NCI-H748 (cell line): ENCODE data around the gene RMI1.

ENCODE experiments used
- DNase-seq: peaks from one replicate; lab custom pipeline; 2025; ENCODE audit not compliant: unreplicated experiment; lab: John Stamatoyannopoulos, UW

Gene RMI1

DNA sequence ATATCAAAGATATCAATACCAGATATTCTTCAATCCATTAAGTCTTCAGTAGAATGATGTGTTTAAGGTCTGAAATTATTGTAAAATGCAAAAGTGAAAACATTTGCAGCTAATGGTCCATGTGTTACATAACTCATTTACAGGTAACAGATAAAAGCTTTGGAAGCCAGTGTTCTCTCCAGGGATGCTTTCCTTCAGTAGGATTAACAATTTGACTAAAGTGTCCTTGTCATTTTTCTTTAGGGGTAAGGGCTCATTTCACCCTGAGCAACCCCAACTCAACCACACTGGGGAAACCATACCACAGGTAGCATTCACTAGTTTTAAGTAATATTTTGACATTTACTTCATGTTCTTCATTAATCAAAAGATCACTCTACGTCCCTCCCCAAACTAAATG is 13.5 kb upstream of the RMI1 start:
- no peak for DNase-seq

DNA sequence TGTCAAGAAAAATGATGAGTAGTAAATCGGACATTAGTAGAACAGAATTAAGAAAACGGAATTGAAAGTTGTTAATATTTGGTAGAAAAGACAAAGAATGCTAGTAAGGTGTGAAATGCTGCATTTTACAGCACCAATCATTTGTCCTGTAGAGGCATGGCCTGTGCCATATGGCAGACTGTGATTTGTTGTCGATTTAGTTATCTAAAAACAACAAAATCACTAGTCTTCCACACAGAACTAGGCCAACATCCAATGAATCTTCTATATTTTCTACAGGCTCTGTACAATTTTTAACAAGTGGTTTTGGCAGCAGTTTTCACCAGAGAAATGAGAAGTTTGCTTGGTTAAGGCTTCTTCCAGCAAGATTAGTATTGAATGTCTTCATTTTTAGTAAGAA is 11.0 kb upstream of the RMI1 start:
- DNase-seq = no peak

DNA sequence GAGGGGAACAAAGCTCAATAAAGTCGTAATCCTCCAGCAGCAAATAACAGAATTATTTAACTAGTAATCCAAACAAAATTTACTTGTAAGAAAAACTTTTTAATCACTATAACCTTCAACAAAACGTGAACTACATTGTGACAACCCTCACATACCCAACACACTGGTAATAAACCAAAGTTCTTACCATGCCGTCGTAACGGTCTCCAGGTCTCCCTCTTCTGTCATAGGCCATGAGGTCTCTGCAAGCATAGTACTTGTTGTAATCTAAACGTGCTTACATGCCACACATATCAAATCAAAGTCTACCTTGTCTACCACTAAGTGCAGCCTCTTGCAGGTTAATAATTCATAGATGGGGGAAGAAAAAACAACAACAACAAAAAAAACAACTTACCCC is 9.1 kb upstream of the RMI1 start:
- no peak for DNase-seq

DNA sequence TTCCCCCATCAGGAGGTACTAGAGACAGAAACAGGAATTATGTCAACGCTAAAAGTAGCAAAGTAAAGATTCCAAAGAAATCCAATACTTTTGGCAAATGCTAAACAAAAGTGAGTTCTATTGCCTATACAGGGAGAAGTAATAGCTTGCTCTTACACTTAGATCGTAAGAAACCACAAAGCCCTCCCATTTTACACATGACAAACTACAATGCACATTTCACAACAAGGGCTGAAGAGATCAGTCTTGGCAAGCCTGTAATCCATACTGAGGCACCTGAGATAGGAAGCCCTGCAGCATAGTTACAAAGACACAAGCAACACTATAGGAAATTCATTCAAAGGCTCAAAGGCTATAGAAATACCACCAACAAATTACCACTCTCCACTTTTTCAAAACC is 8.3 kb upstream of the RMI1 start:
- DNase-seq = no peak

DNA sequence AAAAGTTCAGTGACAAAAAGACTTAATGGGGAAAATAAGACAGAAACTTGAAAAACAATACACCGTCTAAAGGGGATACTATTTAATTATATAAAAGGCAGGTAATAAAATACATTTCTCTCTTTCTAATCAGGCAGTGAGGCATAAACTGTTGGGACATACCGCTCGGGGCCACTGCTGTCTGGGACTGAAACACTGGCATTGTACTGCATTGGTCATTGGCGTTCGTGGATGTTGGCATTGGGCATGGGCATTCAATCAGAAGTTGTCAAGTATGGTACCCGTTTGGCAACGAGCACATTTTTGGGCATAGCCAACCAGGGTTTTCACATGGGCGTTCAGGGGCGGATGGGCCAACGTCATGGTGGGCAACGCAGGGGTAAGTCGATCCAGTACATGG is 5.3 kb upstream of the RMI1 start:
- DNase-seq = no peak

DNA sequence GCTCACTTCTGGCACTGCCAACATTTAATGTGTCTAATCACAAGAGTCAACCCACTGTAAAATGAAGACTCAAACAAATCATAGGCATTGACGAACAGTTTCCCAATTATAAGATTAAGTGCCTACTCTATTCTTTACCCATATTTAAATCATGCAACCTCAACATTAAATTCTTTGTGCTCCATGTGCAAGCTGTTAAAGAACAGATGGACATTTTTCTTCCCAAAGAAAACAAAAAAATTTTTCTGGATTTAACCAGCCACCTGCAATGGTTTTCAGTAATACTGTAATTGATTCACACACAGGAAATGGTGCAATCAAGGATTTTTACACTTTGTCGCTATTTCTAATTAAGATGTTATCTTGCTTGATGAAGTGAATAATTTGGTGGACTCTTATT is 4.2 kb upstream of the RMI1 start:
- no peak for DNase-seq

DNA sequence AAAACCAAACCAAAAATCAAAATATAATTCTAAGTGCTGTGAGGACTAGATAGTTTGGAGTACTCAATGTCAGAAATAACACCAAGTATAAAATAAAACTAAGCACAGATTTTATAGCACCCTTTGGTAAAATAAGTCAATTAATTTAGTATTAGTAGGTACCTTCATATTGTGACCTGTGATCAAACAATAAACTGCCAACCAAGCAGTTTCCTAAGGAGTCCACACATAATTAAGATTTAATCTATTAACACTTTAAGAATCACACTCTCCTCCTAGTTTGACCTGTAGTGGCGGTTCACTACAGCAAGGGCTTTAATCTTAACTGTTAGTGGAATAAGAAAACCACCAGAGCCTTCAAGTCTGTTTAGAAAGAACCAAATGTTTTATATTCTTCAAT is 3.4 kb upstream of the RMI1 start:
- no peak for DNase-seq

DNA sequence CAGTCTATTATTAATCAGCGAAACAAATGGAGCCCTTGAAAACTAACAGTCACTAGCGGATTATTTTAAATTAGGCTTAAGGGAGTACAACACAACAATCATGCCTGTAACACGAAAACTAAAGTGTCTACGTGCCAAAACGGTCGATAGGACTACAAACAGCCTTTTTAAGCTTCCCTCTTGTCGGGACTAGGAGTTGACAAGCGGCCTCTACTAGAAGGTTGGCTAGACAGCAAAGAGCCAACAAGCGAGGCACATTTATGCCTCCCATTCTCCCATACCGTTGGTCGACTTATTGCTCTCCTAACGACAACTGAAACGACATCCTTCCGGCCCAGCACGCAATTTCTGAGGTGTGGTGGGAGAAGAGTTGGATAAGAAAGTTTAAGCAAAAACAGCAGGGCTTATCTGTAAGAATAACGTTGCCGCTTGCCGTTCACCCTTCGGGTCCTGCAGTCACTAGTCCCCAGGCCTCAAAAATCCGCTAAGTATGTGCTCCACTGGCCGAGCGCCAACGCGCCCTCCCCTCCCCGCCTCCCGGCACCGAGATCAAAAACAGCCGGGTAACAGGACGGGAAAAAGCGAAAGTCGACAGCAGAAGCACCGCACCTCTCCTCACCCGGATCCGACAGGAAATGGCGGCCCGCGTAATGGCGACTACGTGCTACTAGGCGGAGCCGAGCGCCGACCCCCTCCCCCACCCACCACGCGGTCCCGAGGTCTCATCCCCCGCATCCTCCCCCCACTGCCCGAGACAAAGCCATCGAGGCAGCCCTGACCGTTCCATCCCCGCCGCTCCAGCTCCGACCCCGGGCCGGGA is 1.4 kb upstream of the RMI1 start:
- DNase-seq = peak; percentile 85

DNA sequence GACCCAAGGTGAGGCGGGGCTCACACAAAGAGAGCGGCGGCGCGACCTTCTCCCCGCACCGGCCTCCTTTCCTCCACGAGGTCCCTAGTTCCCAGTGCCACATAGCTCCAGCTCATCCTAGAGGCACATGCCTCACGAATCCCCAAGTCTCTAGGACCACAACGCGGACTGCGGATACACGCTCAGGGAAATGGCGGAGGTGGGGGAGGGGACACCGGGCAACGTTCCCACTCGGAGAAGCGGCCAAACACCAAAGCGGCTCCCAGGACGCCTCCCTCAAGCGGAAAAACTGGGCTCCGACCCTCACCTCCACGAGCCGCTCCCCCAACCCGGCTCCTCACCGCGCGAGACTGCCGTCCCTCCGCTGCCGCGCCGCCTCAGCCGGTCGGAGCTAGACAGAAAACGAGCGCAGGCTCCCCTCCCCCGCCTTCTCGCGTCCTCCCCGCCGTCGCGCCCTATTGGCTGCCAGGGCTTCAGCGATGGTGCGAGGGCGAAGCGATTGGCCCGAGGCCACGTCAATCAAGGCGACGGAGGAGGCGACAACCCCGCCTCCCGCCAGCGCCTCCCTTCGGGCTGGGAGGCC is 702 bp upstream of the RMI1 start, which contains the start of gene HNRNPK:
TSS of gene HNRNPK (minus strand) at position 404 of the 583 bp plus-strand sequence. CDS start 1,963 bp downstream, outside the sequence.
- peak; percentile 99 for DNase-seq

DNA sequence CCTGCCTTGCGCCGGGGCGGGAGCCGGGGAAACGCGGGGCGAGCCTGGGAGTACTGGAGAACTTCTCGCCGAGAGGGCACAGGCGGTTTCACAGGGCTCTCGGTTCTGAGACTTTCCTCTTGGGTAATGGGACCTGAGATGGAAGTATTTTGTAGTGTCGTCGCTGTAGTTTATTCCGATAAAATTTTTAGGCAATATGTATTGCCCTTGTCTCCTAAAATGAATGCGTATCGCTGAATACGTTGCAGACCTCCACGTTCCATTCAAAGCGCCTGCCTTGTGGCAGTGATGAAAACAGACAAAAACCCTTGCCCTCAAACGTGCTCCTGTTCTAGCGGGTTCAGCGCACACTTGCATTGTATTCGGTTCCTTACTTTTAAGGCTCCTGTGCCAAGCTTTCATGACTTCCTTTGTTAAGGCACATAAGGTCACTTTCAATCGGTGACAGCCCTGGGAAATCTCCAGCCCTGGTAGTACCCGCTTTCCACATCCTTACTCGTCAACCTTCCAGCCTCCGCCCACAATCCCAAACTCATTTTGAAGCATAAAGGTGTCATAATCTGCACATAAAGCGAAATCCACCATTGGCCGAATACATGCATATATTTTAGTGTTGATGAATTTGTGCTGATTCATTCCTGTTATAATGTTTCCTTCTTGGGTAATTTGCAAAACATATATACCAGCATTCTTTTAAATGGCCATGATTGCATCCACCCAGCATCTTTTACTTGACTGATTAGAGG is 694 bp downstream of the RMI1 start:
- DNase-seq = peak; percentile 76

DNA sequence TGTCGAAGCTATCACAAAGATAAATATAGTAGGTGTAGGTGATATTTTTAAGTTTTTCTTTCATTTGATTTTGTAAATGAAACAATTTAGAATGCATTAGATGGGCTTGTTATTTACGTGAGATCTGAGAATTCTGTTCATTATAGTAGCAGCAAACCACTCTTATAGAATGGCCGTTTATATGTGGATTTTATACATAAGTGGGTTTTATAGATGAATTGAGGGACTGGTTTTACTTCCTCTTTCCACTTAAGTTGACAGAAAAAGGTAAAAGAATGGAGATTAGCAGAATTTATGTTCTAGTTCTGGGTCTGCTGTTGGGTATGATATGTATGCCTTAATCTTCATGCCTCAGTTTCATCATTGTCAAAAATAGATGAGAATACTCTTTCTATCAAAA is 5.6 kb downstream of the RMI1 start:
- no peak for DNase-seq

DNA sequence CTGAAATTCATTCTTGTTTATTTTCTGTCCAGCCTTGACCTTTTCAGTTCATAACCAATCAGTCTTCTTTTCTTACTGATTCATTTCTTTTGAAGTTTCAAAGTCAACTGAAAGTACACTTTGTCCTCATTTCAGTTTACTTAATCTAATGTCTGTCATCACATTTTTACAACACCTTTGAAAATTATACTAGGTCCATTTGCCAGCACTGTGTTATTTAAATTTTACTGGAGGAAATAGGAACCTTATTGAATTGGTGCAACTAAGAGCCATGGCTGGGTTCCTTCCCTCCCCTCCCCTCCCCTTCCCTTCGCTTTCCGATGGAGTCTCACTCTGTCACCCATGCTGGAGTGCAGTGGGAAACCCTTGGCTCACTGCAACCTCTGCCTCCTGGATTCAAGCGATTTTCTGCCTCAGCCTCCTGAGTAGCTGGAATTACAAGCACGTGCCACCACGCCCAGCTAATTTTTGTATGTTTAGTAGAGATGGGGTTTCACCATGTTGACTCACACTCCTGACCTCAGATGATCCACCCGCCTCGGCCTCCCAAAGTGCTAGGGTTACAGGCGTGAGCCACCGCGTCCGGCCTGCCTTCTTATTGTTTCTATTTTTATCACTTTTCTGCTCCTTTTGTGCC is 6.3 kb downstream of the RMI1 start:
- peak; percentile 44 for DNase-seq

DNA sequence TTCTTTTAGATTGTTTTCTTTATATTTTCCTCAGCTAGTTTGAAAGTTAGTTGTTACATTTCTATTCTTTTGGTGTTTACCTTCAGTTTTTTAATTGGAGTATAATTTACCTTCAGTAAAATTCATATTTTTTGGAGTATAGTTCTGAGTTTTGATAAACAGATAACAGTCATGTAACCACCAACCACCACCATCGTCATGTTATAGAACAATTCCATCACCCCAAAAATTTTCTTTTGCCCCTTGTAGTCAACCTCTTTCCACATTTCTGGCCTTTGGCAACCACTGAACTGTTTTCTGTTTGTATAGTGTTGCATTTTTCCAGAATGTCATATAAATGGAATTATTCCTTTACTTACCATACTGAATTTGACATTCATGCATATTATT is 6.8 kb downstream of the RMI1 start:
- no peak for DNase-seq

DNA sequence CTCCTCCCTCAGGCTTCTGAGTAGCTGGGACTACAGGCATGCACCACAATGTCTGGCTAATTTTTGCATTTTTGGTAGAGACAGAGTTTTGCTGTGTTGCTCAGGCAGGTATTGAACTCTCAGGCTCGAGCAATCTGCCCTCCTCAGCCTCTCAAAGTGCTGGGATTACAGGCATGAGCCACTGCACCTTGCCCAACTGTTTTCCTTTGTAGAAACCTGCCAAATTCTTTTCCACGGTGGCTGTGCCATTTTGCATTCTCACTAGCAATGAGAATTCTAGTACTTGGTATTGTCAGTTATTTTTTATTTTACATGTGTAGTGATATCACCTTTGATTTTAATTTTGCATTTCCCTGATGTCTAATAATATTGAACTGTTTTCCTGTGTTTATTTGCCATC is 7.8 kb downstream of the RMI1 start:
- DNase-seq = no peak

DNA sequence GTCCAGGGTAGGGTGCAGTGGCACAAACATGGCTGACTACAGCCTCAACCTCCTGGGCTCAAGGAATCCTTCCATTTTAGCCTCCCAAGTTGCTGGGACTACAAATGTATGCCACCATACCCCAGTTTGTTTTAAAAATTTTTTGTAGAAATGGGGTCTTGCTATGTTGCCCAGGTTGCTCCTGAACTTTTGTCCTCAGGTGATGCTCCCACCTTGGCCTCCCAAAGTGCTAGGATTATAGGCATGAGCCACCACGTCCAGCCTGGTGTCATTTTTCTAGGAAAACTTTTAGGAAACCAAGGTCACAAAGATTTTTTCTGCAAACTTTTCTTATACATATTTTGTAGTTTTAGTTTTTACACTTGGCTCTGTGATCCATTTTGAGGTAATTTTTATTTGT is 10.8 kb downstream of the RMI1 start:
- DNase-seq = no peak

DNA sequence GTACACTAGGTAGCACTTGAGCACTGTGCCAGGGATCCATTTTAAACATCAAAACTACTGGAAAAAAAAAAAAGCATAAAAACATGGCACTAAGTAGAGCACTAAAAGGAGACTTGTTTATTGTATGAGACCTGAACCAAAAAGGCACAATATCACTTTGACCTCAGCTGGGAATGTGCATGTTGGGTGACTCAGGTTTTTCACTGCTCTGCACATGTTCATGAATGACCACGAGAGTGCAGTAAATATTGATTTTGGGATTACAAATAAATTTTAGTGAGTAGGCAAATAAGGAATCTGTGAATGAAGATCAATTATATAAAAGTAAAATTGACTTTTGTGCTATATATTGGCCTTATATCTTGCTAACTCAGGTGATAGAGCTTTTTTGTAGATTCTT is 11.8 kb downstream of the RMI1 start:
- peak; percentile 69 for DNase-seq

DNA sequence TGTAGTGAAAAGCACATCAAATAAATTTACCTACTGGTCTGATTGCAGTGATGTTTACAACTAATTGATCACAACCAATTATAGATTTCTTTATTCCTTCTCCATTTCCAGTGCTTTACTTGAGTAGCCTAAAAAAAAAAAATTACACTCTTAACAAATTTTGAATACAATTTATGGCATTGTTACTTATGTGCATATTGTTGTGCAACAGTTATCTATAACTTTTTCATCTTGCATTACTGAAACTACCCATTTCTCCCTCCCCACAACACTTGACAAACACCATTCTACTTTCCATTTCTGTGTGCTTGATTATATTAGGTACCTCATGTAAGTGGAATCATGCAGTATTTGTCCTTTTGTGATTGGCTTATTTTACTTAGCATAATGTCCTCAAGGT is 12.3 kb downstream of the RMI1 start:
- DNase-seq = no peak

DNA sequence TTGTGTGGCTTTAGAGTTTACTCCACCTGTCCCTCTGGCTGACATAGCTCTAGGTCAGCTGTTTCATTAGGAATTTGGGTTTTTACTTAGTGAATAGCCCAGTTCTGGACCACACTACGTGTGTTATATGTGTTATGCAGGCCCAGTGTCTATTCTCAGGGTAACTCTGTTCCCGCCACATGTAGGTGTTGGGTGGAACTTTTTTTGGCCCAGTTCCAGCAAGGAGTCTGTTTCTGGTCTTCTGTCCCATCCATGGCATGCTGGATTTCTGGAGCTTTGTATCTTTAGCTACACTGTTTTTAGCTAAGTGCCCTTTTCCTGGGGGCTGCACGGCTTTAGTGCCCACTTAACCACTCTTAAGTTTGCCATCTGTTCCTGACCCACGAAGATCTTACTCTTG is 15.5 kb downstream of the RMI1 start:
- DNase-seq = no peak

DNA sequence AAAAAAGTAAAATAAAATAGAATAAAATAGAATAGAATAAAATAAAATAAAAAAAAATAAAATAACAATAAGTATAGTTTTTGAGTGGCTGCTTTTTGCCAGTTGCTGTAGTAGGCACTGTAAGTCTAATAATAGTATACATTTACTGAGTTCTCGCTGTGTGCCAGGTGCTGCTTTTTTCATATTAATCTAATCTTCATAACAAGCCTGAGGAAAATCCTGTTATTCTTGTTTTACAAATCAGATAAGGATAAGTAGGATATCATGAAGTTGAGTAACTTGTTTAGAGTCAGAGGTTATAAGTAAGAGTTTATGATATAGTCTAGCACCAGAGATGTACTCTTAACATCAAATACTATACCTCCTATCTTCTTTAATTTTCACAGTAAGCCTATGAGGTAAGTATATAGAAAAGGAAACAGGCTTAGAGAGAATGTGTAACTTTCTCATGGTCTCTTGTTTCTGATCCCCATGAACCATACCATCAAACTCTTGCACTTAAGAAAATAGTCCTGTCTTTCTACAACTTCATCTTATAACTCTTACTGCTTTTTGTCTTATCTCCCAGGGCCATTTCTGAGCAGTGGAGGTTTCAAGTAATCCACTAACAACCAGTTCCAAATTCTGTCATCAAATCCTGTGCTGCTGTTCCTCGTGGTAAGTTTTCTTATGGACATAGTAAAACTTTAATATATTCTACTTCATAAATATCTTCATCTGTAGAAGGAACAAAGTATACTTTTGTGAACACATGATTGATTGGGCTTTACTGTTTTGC is 18.7 kb downstream of the RMI1 start:
- no peak for DNase-seq

DNA sequence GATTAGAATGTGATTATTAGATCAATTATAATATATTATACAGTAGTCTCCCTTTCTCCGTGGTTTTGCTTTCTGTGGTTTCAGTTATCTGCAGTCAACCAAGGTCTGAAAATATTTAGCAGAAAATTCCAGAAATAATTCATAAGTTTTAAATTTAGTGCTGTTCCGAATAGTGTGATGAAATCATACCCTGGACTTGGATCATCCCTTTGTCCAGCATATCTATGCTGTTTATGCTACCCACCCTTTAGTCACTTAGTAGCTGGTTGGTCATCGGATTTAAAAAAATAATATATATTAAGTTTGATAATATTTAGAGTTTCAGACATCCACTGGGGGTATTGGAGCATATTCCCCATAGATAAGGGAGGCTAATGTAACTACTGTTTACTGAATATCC is 19.6 kb downstream of the RMI1 start:
- DNase-seq = no peak

DNA sequence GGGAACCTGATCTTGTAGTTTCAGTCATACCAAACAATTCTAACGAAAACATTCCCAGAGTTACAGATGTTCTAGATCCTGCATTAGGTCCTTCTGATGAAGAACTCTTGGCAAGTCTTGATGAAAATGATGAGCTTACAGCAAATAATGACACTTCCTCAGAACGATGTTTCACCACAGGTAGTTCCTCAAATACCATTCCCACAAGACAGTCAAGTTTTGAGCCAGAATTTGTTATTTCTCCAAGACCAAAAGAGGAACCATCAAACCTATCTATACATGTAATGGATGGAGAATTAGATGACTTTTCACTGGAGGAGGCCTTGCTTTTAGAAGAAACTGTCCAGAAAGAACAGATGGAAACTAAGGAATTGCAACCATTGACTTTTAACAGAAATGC is 21.0 kb downstream of the RMI1 start:
- DNase-seq = no peak
